Transverse colon (tissue), 4 donors: ENCODE measurements around the gene USP5. TPM values are rescaled to one million over a fixed set of nuclear protein-coding genes. Genes with fewer than 3 reads are reported as not detected.

Experiments used
- DNase-seq: peaks from one replicate; pipeline ENCODE4 v3.0.0-alpha.2; 2019
- H3K27ac ChIP-seq, 4 donors: fragments of 200-600 bp; sonication (generic); 2 replicates each; pipeline ENCODE4 v1.5.1; 2016 to 2018; ENCODE audit warnings: inconsistent platforms in 4 of 4
- H3K27me3 ChIP-seq: fragments of 200-600 bp; sonication (generic); 2 replicates; pipeline ENCODE4 v1.5.1; 2017; ENCODE audit warnings: inconsistent platforms
- H3K36me3 ChIP-seq, 4 donors: fragments of 200-600 bp; sonication (generic); 2 replicates each; pipeline ENCODE4 v1.5.1; 2017 to 2019; ENCODE audit warnings: inconsistent platforms in 4 of 4
- H3K4me1 ChIP-seq, 4 donors: fragments of 200-600 bp; sonication (generic); 2 replicates each; pipeline ENCODE4 v1.5.1; 2017 to 2020; ENCODE audit warnings: inconsistent platforms in 4 of 4
- H3K4me3 ChIP-seq, 4 donors: fragments of 200-600 bp; sonication (generic); 1 replicate in 1 of 4; 2 replicates in 3 of 4; pipeline versions ENCODE4 v1.5.1 to v1.6.1; 2017 to 2019; ENCODE audit warnings: inconsistent platforms in 4 of 4
- H3K9me3 ChIP-seq, 2 donors: fragments of 200-600 bp; sonication (generic); 2 replicates each; pipeline ENCODE4 v1.5.1; 2017 to 2019; ENCODE audit warnings: inconsistent platforms in 2 of 2
- EP300 ChIP-seq: sonication (generic); formaldehyde crosslinking; IDR thresholded peaks from one replicate; pipeline ENCODE4 v1.6.1; 2017; ENCODE audit warnings: antibody characterized with exemption, low read depth
- POLR2A ChIP-seq: fragments of 450-650 bp; IDR thresholded peaks from one replicate; pipeline ENCODE4 v1.6.1; 2016; ENCODE audit warnings: antibody characterized with exemption, mild to moderate bottlenecking, moderate library complexity
- POLR2AphosphoS5 ChIP-seq, 3 donors: sonication (generic); formaldehyde crosslinking; IDR thresholded peaks; one replicate each; pipeline ENCODE4 v1.6.1; 2016; ENCODE audit warnings: antibody characterized with exemption in 3 of 3
- WGBS, 2 donors: methylation state at CpG; one replicate each; pipeline ENCODE4 v1.1.5; 2018; ENCODE audit warnings: low coverage in 1 of 2; 5-methylcytosine and 5-hydroxymethylcytosine counted together
- in situ Hi-C, 4 donors: fragments of 200-750 bp; cut with MboI; loops; one replicate each; pipeline versions ENCODE4 v1.15.0 to v1.15.1; 2017; ENCODE audit warnings: low sequenced_read_pairs in 3 of 4, low pct_ligation_motif_present in 1 of 4, low pct_unique_long_range_greater_than_20kb in 1 of 4
- intact Hi-C: fragments of 100-400 bp; cut with DNase I; formaldehyde crosslinking; loops from one replicate; pipeline ENCODE4 v1.15.1; 2023; ENCODE audit warnings: low total_unique reads
- total RNA-seq, 4 donors: library from RNA; depleted of rRNA; stranded (reverse); fragments of >200 nt; gene quantifications; one replicate each; pipeline ENCODE4 v1.1.0, GENCODE V29; 2016
- TF ChIP-seq, protein P1 (sequence below), 5 experiments: fragments of 200-600 bp in 3 of 5; fragments of 450-650 bp in 2 of 5; sonication (generic) in 3 of 5; IDR thresholded peaks; 1 replicate in 2 of 5; 2 replicates in 3 of 5; pipeline ENCODE4 v1.5.1; 2016 to 2017; ENCODE audit warnings: antibody characterized with exemption in 5 of 5, inconsistent platforms in 3 of 5, mild to moderate bottlenecking in 2 of 5, moderate library complexity in 1 of 5

USP5 gene
- total RNA-seq, 4 donors from 2014 or later = 30.5 to 171 (median 35.4) TPM

DNA sequence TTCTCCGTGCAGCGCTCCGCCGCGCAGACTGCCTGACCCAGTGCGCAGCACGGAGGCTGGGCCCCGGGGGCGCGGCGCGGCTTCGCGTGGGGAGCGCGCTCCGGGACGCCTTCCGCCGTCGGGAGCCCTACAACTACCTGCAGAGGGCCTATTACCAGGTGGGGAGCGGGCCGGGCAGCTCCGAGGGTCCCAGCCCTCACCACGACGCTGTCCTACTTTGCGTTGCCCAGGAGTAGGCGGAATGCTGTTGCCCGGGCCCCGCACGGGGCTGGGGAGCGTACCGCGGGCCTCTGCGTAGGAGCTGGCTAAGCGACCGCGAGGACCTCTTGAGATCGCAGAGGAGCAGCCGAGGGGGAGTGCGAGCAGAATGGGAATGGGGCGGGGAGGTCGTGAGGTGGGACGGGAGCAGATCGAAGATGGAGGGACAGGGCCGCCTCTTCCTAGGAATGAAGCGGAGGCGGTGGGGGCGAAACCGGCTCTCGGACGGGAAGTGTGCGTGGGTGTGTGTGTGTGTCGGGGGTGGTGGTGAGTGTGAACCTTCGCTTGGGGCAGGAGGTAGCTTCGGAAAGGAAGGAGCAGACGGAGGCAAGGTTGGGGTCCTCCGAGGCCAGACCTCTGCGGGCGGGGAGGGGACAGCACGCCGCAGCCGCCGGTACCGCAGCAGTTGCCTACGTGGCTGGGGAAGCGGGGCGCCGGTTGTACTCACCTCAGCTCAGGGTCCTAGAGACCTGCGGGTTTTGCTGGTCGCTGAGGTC is 23.0 kb upstream of the USP5 start:
- H3K4me3 ChIP-seq = peak overlapping the region; percentile 44 to 72 (median 61)
- DNase-seq = peak; percentile 57
- peaks cover 47% of the 10 kb centered on the region for H3K27me3 ChIP-seq
- H3K9me3 ChIP-seq = no peaks in the 10 kb centered on the region
- peaks cover 9 to 32% (median 19%) of the 10 kb centered on the region in 4 donors for H3K4me1 ChIP-seq
- TF ChIP-seq POLR2AphosphoS5 (IDR thresholded peaks at IDR 0.05) (no peak), POLR2A (peak; percentile 34)
- WGBS, 2 donors = 0% methylated on average over 32 of the region's 71 CpGs; no CpG with 5 or more reads in 1 of the 2 donors
- intact Hi-C loops (loop anchor here (5.0 kb wide), 1 partner anchor 92 kb away; no protein-coding TSS in a partner anchor), in situ Hi-C loops (loop anchor here in 3 of 4 donors (10.0 to 25.0 kb wide), 2 partner anchors 84 to 92 kb away; no protein-coding TSS in a partner anchor)
- H3K36me3 ChIP-seq = no peaks in the 10 kb centered on the region
- peak overlapping the region; percentile 72 to 82 (median 76) for H3K27ac ChIP-seq

DNA sequence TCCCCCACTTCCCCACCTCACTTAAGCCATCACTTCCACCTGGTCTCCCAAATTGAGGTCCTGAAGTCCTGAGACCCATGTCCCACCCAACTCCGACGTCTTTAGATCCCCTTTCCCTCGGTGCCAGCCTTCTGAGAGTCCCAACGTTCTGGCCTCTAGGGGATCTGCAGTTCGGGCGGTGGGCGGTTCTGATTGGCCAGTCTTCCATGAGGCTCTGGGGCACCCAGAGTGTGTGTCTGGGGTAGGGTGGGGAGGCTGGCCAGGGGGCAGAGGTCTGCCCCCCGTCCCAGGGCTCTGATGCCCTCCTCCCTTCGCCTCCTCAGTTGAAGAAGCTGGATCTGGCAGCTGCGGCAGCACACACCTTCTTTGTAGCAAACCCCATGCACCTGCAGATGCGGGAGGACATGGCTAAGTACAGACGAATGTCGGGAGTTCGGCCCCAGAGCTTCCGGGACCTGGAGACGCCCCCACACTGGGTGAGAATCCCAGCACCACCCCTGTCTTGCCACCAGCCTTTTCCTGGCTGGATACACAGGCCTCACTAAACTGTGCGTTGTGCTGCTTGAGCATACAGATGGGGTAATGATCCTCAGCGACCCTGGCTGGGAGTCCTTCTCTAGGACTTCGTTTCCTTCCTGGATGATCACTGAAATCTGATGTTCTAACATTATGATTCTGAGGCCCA is 22.3 kb upstream of the USP5 start:
- Histone ChIP-seq H3K4me1 (peaks cover 9 to 32% (median 19%) of the 10 kb centered on the region in 4 donors), H3K27me3 (peaks cover 41% of the 10 kb centered on the region), H3K4me3 (peak overlapping the region; percentile 44 to 72 (median 61)), H3K36me3 (no peaks in the 10 kb centered on the region), H3K27ac (peak overlapping the region; percentile 72 to 82 (median 76)), H3K9me3 (no peaks in the 10 kb centered on the region)
- TF ChIP-seq, protein P1, sequence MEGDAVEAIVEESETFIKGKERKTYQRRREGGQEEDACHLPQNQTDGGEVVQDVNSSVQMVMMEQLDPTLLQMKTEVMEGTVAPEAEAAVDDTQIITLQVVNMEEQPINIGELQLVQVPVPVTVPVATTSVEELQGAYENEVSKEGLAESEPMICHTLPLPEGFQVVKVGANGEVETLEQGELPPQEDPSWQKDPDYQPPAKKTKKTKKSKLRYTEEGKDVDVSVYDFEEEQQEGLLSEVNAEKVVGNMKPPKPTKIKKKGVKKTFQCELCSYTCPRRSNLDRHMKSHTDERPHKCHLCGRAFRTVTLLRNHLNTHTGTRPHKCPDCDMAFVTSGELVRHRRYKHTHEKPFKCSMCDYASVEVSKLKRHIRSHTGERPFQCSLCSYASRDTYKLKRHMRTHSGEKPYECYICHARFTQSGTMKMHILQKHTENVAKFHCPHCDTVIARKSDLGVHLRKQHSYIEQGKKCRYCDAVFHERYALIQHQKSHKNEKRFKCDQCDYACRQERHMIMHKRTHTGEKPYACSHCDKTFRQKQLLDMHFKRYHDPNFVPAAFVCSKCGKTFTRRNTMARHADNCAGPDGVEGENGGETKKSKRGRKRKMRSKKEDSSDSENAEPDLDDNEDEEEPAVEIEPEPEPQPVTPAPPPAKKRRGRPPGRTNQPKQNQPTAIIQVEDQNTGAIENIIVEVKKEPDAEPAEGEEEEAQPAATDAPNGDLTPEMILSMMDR (IDR thresholded peaks at IDR 0.05) = peak in 1 of 5 experiments; percentile 19
- no peak for TF ChIP-seq POLR2A
- in situ Hi-C loops (loop anchor here in 3 of 4 donors (10.0 to 25.0 kb wide), 2 partner anchors 85 to 92 kb away; no protein-coding TSS in a partner anchor), intact Hi-C loops (loop anchor here (5.0 kb wide), 1 partner anchor 92 kb away; no protein-coding TSS in a partner anchor)
- no peak for DNase-seq
- WGBS, 2 donors = 32% methylated on average over 19 of the region's 19 CpGs; no CpG with 5 or more reads in 1 of the 2 donors

DNA sequence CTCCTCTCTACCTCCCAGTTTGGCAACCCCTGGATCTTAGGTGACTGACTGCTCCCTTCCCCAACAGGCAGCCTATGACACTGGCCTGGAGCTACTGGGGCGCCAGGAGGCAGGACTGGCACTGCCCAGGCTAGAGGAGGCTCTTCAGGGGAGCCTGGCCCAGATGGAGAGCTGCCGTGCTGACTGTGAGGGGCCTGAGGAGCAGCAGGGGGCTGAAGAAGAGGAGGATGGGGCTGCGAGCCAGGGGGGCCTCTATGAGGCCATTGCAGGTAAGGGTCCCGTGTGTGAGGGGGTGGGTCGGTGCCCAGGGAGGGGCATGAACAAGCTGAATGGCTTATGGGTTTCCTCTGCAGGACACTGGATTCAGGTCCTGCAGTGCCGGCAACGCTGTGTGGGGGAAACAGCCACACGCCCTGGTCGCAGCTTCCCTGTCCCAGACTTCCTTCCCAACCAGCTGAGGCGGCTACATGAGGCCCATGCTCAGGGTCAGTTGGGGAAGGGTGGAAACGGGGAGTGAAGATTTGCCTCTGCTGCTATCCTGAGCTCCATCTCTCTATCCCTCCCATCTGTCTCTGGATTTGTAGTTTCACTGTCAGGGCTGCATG is 21.6 kb upstream of the USP5 start:
- intact Hi-C loops = no loop called here
- Histone ChIP-seq H3K27me3 (peaks cover 34% of the 10 kb centered on the region), H3K27ac (no peak overlapping the region), H3K4me1 (peaks cover 6 to 28% (median 19%) of the 10 kb centered on the region in 4 donors), H3K4me3 (no peak overlapping the region), H3K36me3 (no peaks in the 10 kb centered on the region), H3K9me3 (no peaks in the 10 kb centered on the region)
- WGBS, 2 donors = 87% methylated on average over 11 of the region's 11 CpGs; no CpG with 5 or more reads in 1 of the 2 donors
- TF ChIP-seq POLR2AphosphoS5 (IDR thresholded peaks at IDR 0.05) = no peak
- TF ChIP-seq, protein P1 (IDR thresholded peaks at IDR 0.05) = no peak
- TF ChIP-seq POLR2A = no peak
- no peak for TF ChIP-seq EP300
- DNase-seq = no peak
- in situ Hi-C loops = loop anchor here in 2 of 4 donors (25.0 kb wide), 1 partner anchor 93 kb away; no protein-coding TSS in a partner anchor

GRCh38 chr12:6830999-6831398 is 21.0 kb upstream of the USP5 start:
- Histone ChIP-seq H3K4me1 (peaks cover 5 to 27% (median 19%) of the 10 kb centered on the region in 4 donors), H3K4me3 (no peak overlapping the region), H3K36me3 (no peaks in the 10 kb centered on the region), H3K27ac (no peak overlapping the region), H3K9me3 (no peaks in the 10 kb centered on the region), H3K27me3 (peaks cover 33% of the 10 kb centered on the region)
- TF ChIP-seq EP300 = no peak
- TF ChIP-seq, protein P1 (IDR thresholded peaks at IDR 0.05) = no peak
- no peak for TF ChIP-seq POLR2AphosphoS5 (IDR thresholded peaks at IDR 0.05)
- TF ChIP-seq POLR2A = no peak
- DNase-seq = no peak
- 91% methylated on average over 6 of the region's 6 CpGs; no CpG with 5 or more reads in 1 of the 2 donors for WGBS, 2 donors
- intact Hi-C loops = no loop called here
- in situ Hi-C loops = loop anchor here in 2 of 4 donors (25.0 kb wide), 1 partner anchor 94 kb away; no protein-coding TSS in a partner anchor
